ENCODE results near the gene STK38. TPM values are rescaled to one million over a fixed set of nuclear protein-coding genes. Genes with fewer than 3 reads are reported as not detected.

Gene STK38
- total RNA-seq, 4 donors from 2014 or later: 20.5 to 51.0 (median 40.6) TPM

- H3K27ac ChIP-seq: no peak overlapping the region
- H3K4me1 ChIP-seq: no peaks in the 10 kb centered on the region
- H3K36me3 ChIP-seq: peaks cover 0 to 61% of the 10 kb centered on the region in 2 donors
- no peaks in the 10 kb centered on the region for H3K27me3 ChIP-seq
- WGBS, 2 donors (ENCODE audit: low coverage in 1 of 2): 76 to 91% methylated on average over 3 of the region's 3 CpGs
- no peak overlapping the region for H3K4me3 ChIP-seq
- TF ChIP-seq EP300 (IDR thresholded peaks at IDR 0.05): no peak
- no peak for TF ChIP-seq POLR2AphosphoS5 (IDR thresholded peaks at IDR 0.05)
- no peak for TF ChIP-seq POLR2A (IDR thresholded peaks at IDR 0.05)
- no peak for TF ChIP-seq CTCF (IDR thresholded peaks at IDR 0.05)
- H3K9me3 ChIP-seq: no peaks in the 10 kb centered on the region
- no peak for ATAC-seq
These were observed 43.1 kb downstream of the STK38 start for GRCh38 chr6:36504181-36504580.

DNA sequence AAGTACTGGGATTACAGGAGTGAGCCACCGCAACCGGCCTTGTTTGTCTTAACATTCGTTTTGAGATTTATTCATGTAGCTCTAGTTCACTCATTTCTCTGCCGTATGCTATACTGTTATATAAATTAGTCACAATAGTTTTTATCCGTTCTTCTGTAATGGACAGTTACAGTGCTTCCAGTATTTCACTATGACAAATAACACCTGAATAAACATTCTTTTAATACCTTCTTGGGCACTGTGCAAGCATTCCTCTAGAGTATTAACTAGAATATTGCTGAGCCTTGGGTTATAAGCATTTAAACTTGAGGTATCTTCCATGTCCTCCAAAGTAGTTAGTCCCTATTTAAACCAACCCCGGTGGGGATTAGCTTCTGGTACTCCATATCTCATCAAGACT, 45.6 kb downstream of the STK38 start:
- no peaks in the 10 kb centered on the region for H3K27me3 ChIP-seq
- TF ChIP-seq POLR2AphosphoS5 (IDR thresholded peaks at IDR 0.05) (no peak), POLR2A (IDR thresholded peaks at IDR 0.05) (no peak), EP300 (IDR thresholded peaks at IDR 0.05) (no peak), CTCF (IDR thresholded peaks at IDR 0.05) (no peak)
- WGBS, 2 donors (ENCODE audit: low coverage in 1 of 2): 58 to 76% methylated on average over 6 of the region's 6 CpGs
- H3K9me3 ChIP-seq: no peaks in the 10 kb centered on the region
- peaks cover 0 to 73% of the 10 kb centered on the region in 2 donors for H3K36me3 ChIP-seq
- ATAC-seq: no peak
- no peak overlapping the region for H3K27ac ChIP-seq
- no peak overlapping the region for H3K4me3 ChIP-seq
- no peaks in the 10 kb centered on the region for H3K4me1 ChIP-seq

GRCh38 chr6:36499918-36500317, 47.4 kb downstream of the STK38 start:
- H3K4me3 ChIP-seq: no peak overlapping the region
- no peak for ATAC-seq
- TF ChIP-seq CTCF (IDR thresholded peaks at IDR 0.05) (no peak), POLR2AphosphoS5 (IDR thresholded peaks at IDR 0.05) (no peak), EP300 (IDR thresholded peaks at IDR 0.05) (no peak), POLR2A (IDR thresholded peaks at IDR 0.05) (no peak)
- no peaks in the 10 kb centered on the region for H3K27me3 ChIP-seq
- WGBS, 2 donors (ENCODE audit: low coverage in 1 of 2): 81 to 92% methylated on average over 2 to 3 of the region's 4 CpGs
- H3K9me3 ChIP-seq: no peaks in the 10 kb centered on the region
- H3K4me1 ChIP-seq: no peaks in the 10 kb centered on the region
- no peak overlapping the region for H3K27ac ChIP-seq
- H3K36me3 ChIP-seq: peaks cover 0 to 74% of the 10 kb centered on the region in 2 donors

DNA sequence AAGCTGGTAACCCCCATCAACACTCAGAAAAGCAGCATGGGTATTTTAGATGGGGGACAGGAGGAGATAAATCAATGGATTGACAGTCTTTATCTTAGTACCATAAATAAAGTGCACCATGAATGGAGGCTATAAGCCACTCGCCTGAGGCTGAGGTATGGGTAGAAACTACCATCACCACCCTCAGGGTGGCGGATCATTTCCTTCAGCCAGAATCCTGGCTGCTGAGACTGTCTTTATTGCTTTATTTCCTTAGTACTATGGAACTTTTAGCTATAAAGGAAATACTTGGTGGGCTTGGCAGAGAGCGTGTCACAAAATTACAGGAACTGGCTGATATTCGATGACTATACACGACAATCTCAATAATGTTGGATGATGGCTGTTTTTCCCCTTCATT, 52.2 kb downstream of the STK38 start:
- 91 to 100% methylated on average over 5 of the region's 5 CpGs for WGBS, 2 donors (ENCODE audit: low coverage in 1 of 2)
- H3K9me3 ChIP-seq: no peaks in the 10 kb centered on the region
- no peak for TF ChIP-seq EP300 (IDR thresholded peaks at IDR 0.05)
- TF ChIP-seq CTCF (IDR thresholded peaks at IDR 0.05): no peak
- TF ChIP-seq POLR2AphosphoS5 (IDR thresholded peaks at IDR 0.05): no peak
- no peak for TF ChIP-seq POLR2A (IDR thresholded peaks at IDR 0.05)
- no peak overlapping the region for H3K4me3 ChIP-seq
- no peaks in the 10 kb centered on the region for H3K4me1 ChIP-seq
- H3K27ac ChIP-seq: no peak overlapping the region
- H3K36me3 ChIP-seq: peaks cover 0 to 79% of the 10 kb centered on the region in 2 donors
- no peaks in the 10 kb centered on the region for H3K27me3 ChIP-seq
- ATAC-seq: no peak

DNA sequence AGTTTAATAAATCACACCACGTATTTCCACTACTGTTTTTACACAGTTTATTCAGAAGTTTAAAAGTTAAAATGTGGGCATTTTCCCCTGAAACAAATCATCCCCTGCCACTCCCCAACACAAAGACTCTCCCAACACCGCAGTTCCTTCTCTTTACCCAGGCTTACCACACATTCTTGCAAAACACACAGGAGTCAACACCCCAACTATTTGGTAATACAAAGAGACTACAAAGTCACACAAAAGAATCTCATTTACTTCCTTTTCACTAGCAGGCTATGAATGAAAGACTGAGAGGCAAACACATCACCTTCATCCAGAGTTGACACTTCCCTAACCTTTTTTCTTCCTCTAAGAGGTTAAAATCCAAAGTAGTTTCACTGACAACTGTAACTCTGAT, 53.4 kb downstream of the STK38 start:
- H3K27ac ChIP-seq: no peak overlapping the region
- no peak overlapping the region for H3K4me3 ChIP-seq
- H3K27me3 ChIP-seq: no peaks in the 10 kb centered on the region
- H3K4me1 ChIP-seq: peaks cover 0 to 5% (median 0%) of the 10 kb centered on the region in 3 donors
- no peak for TF ChIP-seq POLR2AphosphoS5 (IDR thresholded peaks at IDR 0.05)
- no peak for TF ChIP-seq POLR2A (IDR thresholded peaks at IDR 0.05)
- TF ChIP-seq EP300 (IDR thresholded peaks at IDR 0.05): no peak
- TF ChIP-seq CTCF (IDR thresholded peaks at IDR 0.05): no peak
- 65 to 100% methylated on average over 2 of the region's 2 CpGs for WGBS, 2 donors (ENCODE audit: low coverage in 1 of 2)
- no peak for ATAC-seq
- peaks cover 0 to 77% of the 10 kb centered on the region in 2 donors for H3K36me3 ChIP-seq
- no peaks in the 10 kb centered on the region for H3K9me3 ChIP-seq

Data from gastroesophageal sphincter (tissue), 4 donors.